Neuronal stem cell (in vitro differentiated cells): ENCODE measurements around the gene GLIS1.

Experiments used
- DNase-seq: peaks from one replicate; pipeline ENCODE4 v3.0.0-alpha.2; 2013; ENCODE audit warnings: low spot score
- H2AFZ ChIP-seq: one replicate; pipeline ENCODE4 v1.6.1; 2013; ENCODE audit warnings: mild to moderate bottlenecking, low read length, inconsistent platforms
- H2AK5ac ChIP-seq: 2 replicates; pipeline ENCODE4 v1.6.1; 2013; ENCODE audit warnings: low read depth, mild to moderate bottlenecking, inconsistent platforms, low read length, moderate library complexity, mixed read lengths
- H2BK120ac ChIP-seq: 2 replicates; pipeline ENCODE4 v1.6.1; 2013; ENCODE audit warnings: low read depth, mild to moderate bottlenecking, inconsistent platforms, low read length, moderate library complexity, mixed read lengths
- H2BK12ac ChIP-seq: one replicate; pipeline ENCODE4 v1.6.1; 2013; ENCODE audit warnings: low read length, inconsistent platforms
- H2BK15ac ChIP-seq: 2 replicates; pipeline ENCODE4 v1.6.1; 2013; ENCODE audit warnings: mild to moderate bottlenecking, low read length, inconsistent platforms, mixed read lengths
- H2BK5ac ChIP-seq: one replicate; pipeline ENCODE4 v1.6.1; 2013; ENCODE audit warnings: inconsistent platforms, mild to moderate bottlenecking, low read length, moderate library complexity
- H3K14ac ChIP-seq: one replicate; pipeline ENCODE4 v1.6.1; 2013; ENCODE audit warnings: low read length, inconsistent platforms
- H3K18ac ChIP-seq: 2 replicates; pipeline ENCODE4 v1.6.1; 2013; ENCODE audit warnings: low read length, inconsistent platforms
- H3K23ac ChIP-seq: 2 replicates; pipeline ENCODE4 v1.6.1; 2013; ENCODE audit warnings: low read depth, mild to moderate bottlenecking, mixed read lengths, low read length, inconsistent platforms; ENCODE audit not compliant: poor library complexity
- H3K27ac ChIP-seq: replicated peaks from 3 replicates; pipeline ENCODE4 v1.5.1; 2013; ENCODE audit warnings: low read length, inconsistent platforms
- H3K27me3 ChIP-seq, 3 experiments: 2 replicates each; pipeline ENCODE4 v1.6.1; 2013; ENCODE audit warnings: low read length in 3 of 3, mild to moderate bottlenecking in 2 of 3, inconsistent platforms in 1 of 3, low read depth in 1 of 3, mixed read lengths in 1 of 3, moderate library complexity in 1 of 3; ENCODE audit not compliant: control insufficient read depth in 3 of 3, insufficient read depth in 3 of 3
- H3K36me3 ChIP-seq, 2 donors: replicated peaks in 1 of 2; 2 replicates each; pipeline ENCODE4 v1.6.1; 2013; ENCODE audit warnings: low read length in 2 of 2; ENCODE audit not compliant: control insufficient read depth in 2 of 2, insufficient read depth in 2 of 2
- H3K4ac ChIP-seq: 2 replicates; pipeline ENCODE4 v1.6.1; 2013; ENCODE audit warnings: inconsistent platforms, mild to moderate bottlenecking, low read length, moderate library complexity
- H3K4me1 ChIP-seq, 2 donors: 1 replicate in 1 of 2; 2 replicates in 1 of 2; pipeline ENCODE4 v1.6.1; 2013; ENCODE audit warnings: low read length in 2 of 2, low read depth in 1 of 2; ENCODE audit not compliant: control insufficient read depth in 2 of 2, insufficient read depth in 1 of 2
- H3K4me2 ChIP-seq: one replicate; pipeline ENCODE4 v1.6.1; 2013; ENCODE audit warnings: mild to moderate bottlenecking, low read length, inconsistent platforms; ENCODE audit not compliant: insufficient read depth, poor library complexity, severe bottlenecking
- H3K4me3 ChIP-seq, 2 donors: 2 replicates each; pipeline ENCODE4 v1.5.1; 2013; ENCODE audit warnings: low read length in 2 of 2, mild to moderate bottlenecking in 2 of 2, inconsistent platforms in 1 of 2, moderate library complexity in 1 of 2
- H3K79me1 ChIP-seq: one replicate; pipeline ENCODE4 v1.6.1; 2013; ENCODE audit warnings: low read depth, mild to moderate bottlenecking, inconsistent platforms, low read length, moderate library complexity
- H3K9ac ChIP-seq: one replicate; pipeline ENCODE4 v1.6.1; 2013; ENCODE audit warnings: mild to moderate bottlenecking, low read depth, low read length, inconsistent platforms; ENCODE audit not compliant: poor library complexity
- H3K9me3 ChIP-seq, 2 donors: replicated peaks in 1 of 2; 2 replicates each; pipeline versions ENCODE3 to v1.6.1; 2013; ENCODE audit warnings: low read length in 2 of 2, mild to moderate bottlenecking in 2 of 2, inconsistent platforms in 1 of 2, low read depth in 1 of 2, mixed read lengths in 1 of 2, moderate library complexity in 1 of 2; ENCODE audit not compliant: control insufficient read depth in 2 of 2, insufficient read depth in 1 of 2
- H4K8ac ChIP-seq: one replicate; pipeline ENCODE4 v1.6.1; 2013; ENCODE audit warnings: low read depth, mild to moderate bottlenecking, inconsistent platforms, low read length, moderate library complexity
- H4K91ac ChIP-seq: one replicate; pipeline ENCODE4 v1.6.1; 2013; ENCODE audit warnings: low read length, low read depth, mild to moderate bottlenecking, inconsistent platforms; ENCODE audit not compliant: poor library complexity
- WGBS, 2 donors: extraction: QIAGEN DNeasy Blood & Tissue Kit; methylation state at CpG; one replicate each; pipeline ENCODE4 v1.1.7; 2013; ENCODE audit warnings: missing lambda C conversion rate in 2 of 2, mixed read lengths in 1 of 2; ENCODE audit not compliant: insufficient read length in 2 of 2, insufficient replicate concordance in 1 of 2; ENCODE audit errors: extremely low coverage in 2 of 2; 5-methylcytosine and 5-hydroxymethylcytosine counted together

The GLIS1 gene

DNA sequence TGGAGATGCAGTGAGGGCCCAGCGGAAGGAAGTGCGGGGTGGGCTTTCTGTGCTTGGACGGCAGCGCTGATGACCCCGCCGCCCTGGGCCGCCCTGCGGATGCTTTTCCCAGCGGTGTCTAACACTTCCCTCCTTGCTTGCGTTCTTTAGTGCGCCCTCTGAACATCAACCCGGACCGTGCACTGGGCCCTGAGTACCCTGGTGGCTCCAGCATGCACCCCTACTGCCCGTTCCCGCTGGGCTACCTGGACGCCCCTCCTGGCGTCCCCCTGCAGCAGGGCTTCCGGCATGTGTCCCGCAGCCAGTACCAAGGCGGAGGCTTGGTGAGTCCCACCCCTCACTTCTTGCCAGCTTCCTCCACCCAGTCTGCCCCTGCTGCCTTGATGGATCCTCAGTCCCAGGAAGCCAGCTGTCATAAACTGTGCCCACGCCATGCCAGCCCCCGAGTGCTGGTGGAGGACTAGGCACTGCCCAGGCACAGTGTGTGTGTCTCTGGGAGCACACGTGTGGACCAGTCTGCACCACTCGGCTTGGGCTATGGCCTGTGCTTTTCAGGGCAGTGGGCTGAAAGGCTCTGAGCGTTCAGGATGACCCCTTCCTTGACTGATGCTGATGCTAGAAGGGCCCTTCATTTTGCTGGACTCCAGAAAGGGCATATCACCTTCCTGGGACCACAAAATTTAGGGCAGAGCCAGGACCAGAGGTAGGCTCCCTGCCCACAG lies 277.5 kb downstream of the GLIS1 start:
- Histone ChIP-seq H3K18ac (peak overlapping the region; percentile 52), H2AFZ (peak overlapping the region; percentile 19), H3K23ac (peak overlapping the region; percentile 69), H3K4me1 (peaks cover 0 to 6% of the 10 kb centered on the region in 2 donors), H3K36me3 (no peaks in the 10 kb centered on the region), H3K9me3 (no peaks in the 10 kb centered on the region), H2BK5ac (no peak overlapping the region), H3K79me1 (no peaks in the 10 kb centered on the region), H3K27ac (no peak overlapping the region), H3K4me2 (no peak overlapping the region), H3K9ac (peak overlapping the region; percentile 78), H2BK120ac (peak overlapping the region; percentile 73), H4K91ac (no peak overlapping the region), H3K4me3 (peak overlapping the region in 1 of 2 donors; percentile 53), H3K27me3 (peaks cover 0 to 7% (median 0%) of the 10 kb centered on the region in 3 experiments), H3K14ac (peak overlapping the region; percentile 84), H4K8ac (no peak overlapping the region), H2AK5ac (peak overlapping the region; percentile 51), H3K4ac (no peak overlapping the region), H2BK12ac (peak overlapping the region; percentile 96), H2BK15ac (peak overlapping the region; percentile 87)
- no CpG with 5 or more reads among the region's 25 CpGs for WGBS, 2 donors
- DNase-seq = no peak

DNA sequence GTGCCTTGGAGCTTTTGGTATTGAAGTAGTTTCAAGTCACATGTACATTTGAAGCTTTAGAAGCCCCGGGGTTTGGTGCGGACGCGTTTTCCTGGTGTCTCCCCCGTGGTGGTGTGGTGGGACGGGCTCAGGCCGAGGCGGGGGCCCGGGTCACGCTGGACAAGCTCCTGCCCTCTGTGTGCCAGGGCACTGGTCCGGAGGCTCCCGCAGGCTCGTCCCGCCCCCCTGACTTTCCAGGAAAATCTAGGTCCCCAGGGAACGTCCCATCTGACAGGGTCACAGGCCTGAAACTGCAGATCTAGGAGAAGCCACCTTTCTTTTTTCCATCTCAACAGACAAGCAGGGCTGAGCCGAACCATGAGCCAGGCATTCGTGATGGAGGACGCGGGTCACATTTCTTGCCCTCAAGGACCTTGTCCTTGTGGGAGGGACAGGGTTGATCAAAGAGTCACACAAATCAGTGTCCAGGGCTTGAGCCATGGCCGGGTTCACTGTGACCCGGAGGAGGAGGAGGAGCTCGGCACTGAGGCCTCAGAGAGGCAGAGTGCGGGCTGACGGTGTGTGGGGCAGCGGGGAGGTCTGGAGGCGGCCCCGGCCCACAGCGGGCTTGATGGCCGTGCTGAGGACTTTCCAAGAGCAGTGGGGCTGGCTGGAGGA lies 278.2 kb downstream of the GLIS1 start:
- H2AK5ac ChIP-seq = peak overlapping the region; percentile 51
- no peak for DNase-seq
- no peak overlapping the region for H4K91ac ChIP-seq
- no peak overlapping the region for H3K23ac ChIP-seq
- H4K8ac ChIP-seq = no peak overlapping the region
- H3K14ac ChIP-seq = peak overlapping the region; percentile 84
- peaks cover 0 to 7% (median 0%) of the 10 kb centered on the region in 3 experiments for H3K27me3 ChIP-seq
- H3K36me3 ChIP-seq = no peaks in the 10 kb centered on the region
- H3K79me1 ChIP-seq = no peaks in the 10 kb centered on the region
- peak overlapping the region; percentile 19 for H2AFZ ChIP-seq
- no peaks in the 10 kb centered on the region for H3K9me3 ChIP-seq
- WGBS, 2 donors = no CpG with 5 or more reads among the region's 29 CpGs
- H2BK5ac ChIP-seq = no peak overlapping the region
- H3K4me2 ChIP-seq = no peak overlapping the region
- no peak overlapping the region for H3K4ac ChIP-seq
- H2BK12ac ChIP-seq = no peak overlapping the region
- no peak overlapping the region for H2BK120ac ChIP-seq
- no peak overlapping the region for H3K4me3 ChIP-seq
- H3K18ac ChIP-seq = peak overlapping the region; percentile 4
- H3K4me1 ChIP-seq = peaks cover 0 to 6% of the 10 kb centered on the region in 2 donors
- H2BK15ac ChIP-seq = peak overlapping the region; percentile 87
- no peak overlapping the region for H3K27ac ChIP-seq
- no peak overlapping the region for H3K9ac ChIP-seq

- H2BK12ac ChIP-seq = no peak overlapping the region
- H3K4me3 ChIP-seq = no peak overlapping the region
- no peak overlapping the region for H4K91ac ChIP-seq
- no CpG with 5 or more reads among the region's 25 CpGs for WGBS, 2 donors
- no peak overlapping the region for H2BK15ac ChIP-seq
- H3K14ac ChIP-seq = no peak overlapping the region
- no peak overlapping the region for H3K18ac ChIP-seq
- H3K79me1 ChIP-seq = no peaks in the 10 kb centered on the region
- peak overlapping the region; percentile 53 for H2BK5ac ChIP-seq
- H2AFZ ChIP-seq = peak overlapping the region; percentile 19
- no peak overlapping the region for H3K9ac ChIP-seq
- H2AK5ac ChIP-seq = peak overlapping the region; percentile 6
- no peak overlapping the region for H3K27ac ChIP-seq
- H3K27me3 ChIP-seq = peaks cover 0 to 7% (median 0%) of the 10 kb centered on the region in 3 experiments
- H3K23ac ChIP-seq = no peak overlapping the region
- no peak overlapping the region for H4K8ac ChIP-seq
- H3K36me3 ChIP-seq = no peaks in the 10 kb centered on the region
- H2BK120ac ChIP-seq = no peak overlapping the region
- DNase-seq = no peak
- peaks cover 0 to 6% of the 10 kb centered on the region in 2 donors for H3K4me1 ChIP-seq
- no peak overlapping the region for H3K4ac ChIP-seq
- no peaks in the 10 kb centered on the region for H3K9me3 ChIP-seq
- H3K4me2 ChIP-seq = no peak overlapping the region
Measured at GRCh38 chr1:53460211-53460634, 278.7 kb downstream of the GLIS1 start.
